ENCODE data around the gene SHMT2.

SHMT2 gene

DNA sequence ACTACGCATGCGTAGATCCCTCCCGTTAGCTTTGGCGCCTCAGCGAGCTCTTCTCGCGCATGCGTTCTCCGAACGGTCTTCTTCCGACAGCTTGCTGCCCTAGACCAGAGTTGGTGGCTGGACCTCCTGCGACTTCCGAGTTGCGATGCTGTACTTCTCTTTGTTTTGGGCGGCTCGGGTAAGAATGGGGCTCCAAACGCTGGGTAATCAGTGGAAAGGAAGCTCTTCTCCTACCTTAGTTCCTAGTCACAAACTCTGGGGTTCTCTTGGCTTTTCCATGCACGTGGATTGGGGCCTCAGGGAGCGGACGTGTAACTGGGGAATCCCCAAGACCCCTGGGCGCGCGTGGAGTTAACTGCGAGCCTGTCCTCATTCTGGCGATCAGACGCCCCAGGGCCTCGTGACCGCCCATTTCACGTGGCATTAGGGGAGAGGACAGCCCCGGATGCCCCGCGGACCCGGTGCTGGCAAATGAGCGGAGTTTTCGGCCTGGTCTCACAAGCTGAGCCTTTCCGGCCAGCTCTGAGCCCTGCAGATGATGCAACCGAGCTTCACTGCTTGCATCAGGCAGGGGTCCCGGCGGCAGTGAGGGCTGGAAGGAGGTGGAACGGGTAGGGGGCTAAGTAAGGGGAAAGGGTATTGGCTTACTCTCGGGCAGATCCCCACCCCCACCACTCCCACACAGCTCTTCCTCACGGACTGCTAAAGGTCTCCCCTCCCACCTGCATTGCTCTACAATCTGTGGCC lies at the start of gene SHMT2:
Gene SHMT2, plus strand, starts transcription at position 78 of the 747 bp plus-strand sequence. Its CDS starts 68 bp downstream, at position 146.
- DNase-seq (ENCODE audit: low read depth, low spot score), result peak; percentile 97
- peak within 1 kb of the TSS; percentile 79 for H3K4me3 ChIP-seq (ENCODE audit: insufficient read length, low read depth)
- H3K9ac ChIP-seq (ENCODE audit: insufficient read length, low read depth), result peak within 1 kb of the TSS; percentile 86
- no peak for TF ChIP-seq YY1 (IDR thresholded peaks at IDR 0.05; ENCODE audit: insufficient read depth, insufficient read length)
- TF ChIP-seq SUZ12 (IDR thresholded peaks at IDR 0.05; ENCODE audit: extremely low read depth, insufficient read depth, insufficient read length), result no peak
- no peak for TF ChIP-seq ZNF274 (IDR thresholded peaks at IDR 0.05; ENCODE audit: low read depth, low read length)
- peaks cover 30% of the 10 kb centered on the region for H3K27me3 ChIP-seq (ENCODE audit: insufficient read depth, insufficient read length)
- no peaks in the 10 kb centered on the region for H3K9me3 ChIP-seq (ENCODE audit: insufficient read depth, low read length)
- peaks cover 21% of the 10 kb centered on the region for H3K4me1 ChIP-seq (ENCODE audit: insufficient read depth, insufficient read length)
- H3K36me3 ChIP-seq (ENCODE audit: insufficient read depth, insufficient read length, low read length), result peaks cover 44% of the 10 kb centered on the region

- peaks cover 95% of the 10 kb centered on the region for H3K36me3 ChIP-seq (ENCODE audit: insufficient read depth, insufficient read length, low read length)
- no peak overlapping the region for H3K9ac ChIP-seq (ENCODE audit: insufficient read length, low read depth)
- no peak for DNase-seq (ENCODE audit: low read depth, low spot score)
- H3K4me1 ChIP-seq (ENCODE audit: insufficient read depth, insufficient read length), result peaks cover 9% of the 10 kb centered on the region
- no peaks in the 10 kb centered on the region for H3K27me3 ChIP-seq (ENCODE audit: insufficient read depth, insufficient read length)
- H3K4me3 ChIP-seq (ENCODE audit: insufficient read length, low read depth), result no peak overlapping the region
- TF ChIP-seq SUZ12 (IDR thresholded peaks at IDR 0.05; ENCODE audit: extremely low read depth, insufficient read depth, insufficient read length) (no peak), YY1 (IDR thresholded peaks at IDR 0.05; ENCODE audit: insufficient read depth, insufficient read length) (no peak), ZNF274 (IDR thresholded peaks at IDR 0.05; ENCODE audit: low read depth, low read length) (no peak)
- H3K9me3 ChIP-seq (ENCODE audit: insufficient read depth, low read length), result no peaks in the 10 kb centered on the region
These were observed 49.1 kb upstream of the SHMT2 start for GRCh38 chr12:57180321-57180989.

- no peak for DNase-seq (ENCODE audit: low read depth, low spot score)
- H3K9me3 ChIP-seq (ENCODE audit: insufficient read depth, low read length), result no peaks in the 10 kb centered on the region
- H3K4me3 ChIP-seq (ENCODE audit: insufficient read length, low read depth), result no peak overlapping the region
- peaks cover 95% of the 10 kb centered on the region for H3K36me3 ChIP-seq (ENCODE audit: insufficient read depth, insufficient read length, low read length)
- peaks cover 7% of the 10 kb centered on the region for H3K4me1 ChIP-seq (ENCODE audit: insufficient read depth, insufficient read length)
- no peak for TF ChIP-seq SUZ12 (IDR thresholded peaks at IDR 0.05; ENCODE audit: extremely low read depth, insufficient read depth, insufficient read length)
- TF ChIP-seq ZNF274 (IDR thresholded peaks at IDR 0.05; ENCODE audit: low read depth, low read length), result no peak
- TF ChIP-seq YY1 (IDR thresholded peaks at IDR 0.05; ENCODE audit: insufficient read depth, insufficient read length), result no peak
- H3K9ac ChIP-seq (ENCODE audit: insufficient read length, low read depth), result no peak overlapping the region
- H3K27me3 ChIP-seq (ENCODE audit: insufficient read depth, insufficient read length), result no peaks in the 10 kb centered on the region
These were observed 48.4 kb upstream of the SHMT2 start for GRCh38 chr12:57181072-57181471.

DNA sequence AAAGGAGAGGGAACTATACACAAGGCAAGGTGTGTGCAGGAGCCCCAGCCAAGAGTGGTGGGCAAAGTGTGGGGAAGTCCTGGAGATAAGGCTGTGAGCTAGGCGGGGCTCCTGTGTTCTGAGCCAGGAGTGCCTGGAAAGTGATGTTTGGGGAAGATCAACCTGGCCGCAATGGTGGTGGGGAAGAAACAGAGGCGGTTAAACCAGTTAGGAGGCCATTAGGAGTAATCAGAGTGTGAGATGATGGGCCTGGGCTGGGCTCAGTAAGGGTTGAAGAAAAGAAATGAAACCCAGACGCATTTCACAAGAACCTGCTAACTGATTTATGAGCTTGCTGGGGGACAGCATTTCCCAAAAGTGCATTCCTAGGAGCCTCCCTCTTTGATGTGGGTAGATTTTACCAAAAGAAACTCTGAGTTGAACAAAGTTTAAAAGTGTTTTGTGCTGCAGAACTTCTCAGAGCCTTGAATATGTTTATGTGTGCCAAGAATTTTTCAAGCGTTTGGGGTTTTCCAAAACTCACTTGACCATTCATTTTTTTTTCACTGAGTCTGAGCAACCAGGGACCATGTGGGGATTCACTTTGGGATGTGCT lies 47.9 kb upstream of the SHMT2 start:
- Histone ChIP-seq H3K9ac (ENCODE audit: insufficient read length, low read depth) (no peak overlapping the region), H3K9me3 (ENCODE audit: insufficient read depth, low read length) (no peaks in the 10 kb centered on the region), H3K4me1 (ENCODE audit: insufficient read depth, insufficient read length) (peaks cover 7% of the 10 kb centered on the region), H3K27me3 (ENCODE audit: insufficient read depth, insufficient read length) (no peaks in the 10 kb centered on the region), H3K36me3 (ENCODE audit: insufficient read depth, insufficient read length, low read length) (peaks cover 95% of the 10 kb centered on the region), H3K4me3 (ENCODE audit: insufficient read length, low read depth) (no peak overlapping the region)
- TF ChIP-seq YY1 (IDR thresholded peaks at IDR 0.05; ENCODE audit: insufficient read depth, insufficient read length) (no peak), SUZ12 (IDR thresholded peaks at IDR 0.05; ENCODE audit: extremely low read depth, insufficient read depth, insufficient read length) (no peak), ZNF274 (IDR thresholded peaks at IDR 0.05; ENCODE audit: low read depth, low read length) (no peak)
- DNase-seq (ENCODE audit: low read depth, low spot score), result no peak

- DNase-seq (ENCODE audit: low read depth, low spot score), result peak; percentile 75
- TF ChIP-seq ZNF274 (IDR thresholded peaks at IDR 0.05; ENCODE audit: low read depth, low read length), result no peak
- Histone ChIP-seq H3K4me3 (ENCODE audit: insufficient read length, low read depth) (no peak overlapping the region), H3K27me3 (ENCODE audit: insufficient read depth, insufficient read length) (no peaks in the 10 kb centered on the region), H3K9me3 (ENCODE audit: insufficient read depth, low read length) (no peaks in the 10 kb centered on the region), H3K4me1 (ENCODE audit: insufficient read depth, insufficient read length) (peaks cover 7% of the 10 kb centered on the region), H3K36me3 (ENCODE audit: insufficient read depth, insufficient read length, low read length) (peaks cover 95% of the 10 kb centered on the region), H3K9ac (ENCODE audit: insufficient read length, low read depth) (no peak overlapping the region)
These were observed 46.5 kb upstream of the SHMT2 start for GRCh38 chr12:57182918-57183575.

DNA sequence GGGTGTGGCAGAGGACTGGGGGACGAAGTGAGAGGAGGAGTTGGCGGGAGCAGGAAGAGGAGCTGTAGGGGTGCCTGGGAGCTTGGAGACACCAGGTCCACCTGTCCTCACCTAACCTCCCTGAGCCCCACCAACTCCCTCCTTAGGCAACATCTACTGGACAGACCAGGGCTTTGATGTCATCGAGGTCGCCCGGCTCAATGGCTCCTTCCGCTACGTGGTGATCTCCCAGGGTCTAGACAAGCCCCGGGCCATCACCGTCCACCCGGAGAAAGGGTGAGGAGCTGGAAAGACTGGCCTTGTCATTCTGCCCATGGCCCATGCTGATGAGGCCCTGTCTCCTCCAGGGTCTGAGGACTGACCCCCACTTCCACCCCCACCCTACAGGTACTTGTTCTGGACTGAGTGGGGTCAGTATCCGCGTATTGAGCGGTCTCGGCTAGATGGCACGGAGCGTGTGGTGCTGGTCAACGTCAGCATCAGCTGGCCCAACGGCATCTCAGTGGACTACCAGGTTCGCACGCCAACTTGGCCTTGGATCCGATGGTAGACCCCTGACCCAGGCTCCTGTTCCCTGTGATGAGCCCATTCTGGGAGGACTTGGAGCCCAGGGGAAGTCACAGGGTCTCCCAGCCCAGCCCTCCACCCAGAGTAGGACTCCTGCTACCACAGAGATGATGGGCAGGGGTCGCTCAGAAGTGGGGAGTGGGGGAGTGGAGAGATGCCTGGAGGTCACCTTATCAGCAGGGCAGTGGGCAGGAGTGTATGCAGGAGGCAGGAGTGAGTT lies 45.4 kb upstream of the SHMT2 start:
- peaks cover 95% of the 10 kb centered on the region for H3K36me3 ChIP-seq (ENCODE audit: insufficient read depth, insufficient read length, low read length)
- H3K27me3 ChIP-seq (ENCODE audit: insufficient read depth, insufficient read length), result no peaks in the 10 kb centered on the region
- TF ChIP-seq ZNF274 (IDR thresholded peaks at IDR 0.05; ENCODE audit: low read depth, low read length), result no peak
- no peak for TF ChIP-seq SUZ12 (IDR thresholded peaks at IDR 0.05; ENCODE audit: extremely low read depth, insufficient read depth, insufficient read length)
- no peak for TF ChIP-seq YY1 (IDR thresholded peaks at IDR 0.05; ENCODE audit: insufficient read depth, insufficient read length)

More for the DNA sequence above, 45.4 kb upstream of the SHMT2 start:
- Histone ChIP-seq H3K9ac (ENCODE audit: insufficient read length, low read depth) (peak overlapping the region; percentile 13), H3K4me1 (ENCODE audit: insufficient read depth, insufficient read length) (peaks cover 7% of the 10 kb centered on the region), H3K9me3 (ENCODE audit: insufficient read depth, low read length) (no peaks in the 10 kb centered on the region), H3K4me3 (ENCODE audit: insufficient read length, low read depth) (no peak overlapping the region)
- no peak for DNase-seq (ENCODE audit: low read depth, low spot score)

All from NT2/D1 (cell line).